Measurements from ENCODE around the gene EHD4.

Gene EHD4

GRCh38 chr15:41933771-41934170 is 38.6 kb downstream of the EHD4 start:
- DNase-seq, result no peak

- no peak for DNase-seq
Measured at GRCh38 chr15:41933326-41933725, 39.0 kb downstream of the EHD4 start.

- no peak for DNase-seq
Measured at GRCh38 chr15:41932511-41933289, 39.7 kb downstream of the EHD4 start.

GRCh38 chr15:41932101-41932500 is 40.3 kb downstream of the EHD4 start:
- DNase-seq, result no peak

GRCh38 chr15:41930867-41931222 is 41.5 kb downstream of the EHD4 start:
- no peak for DNase-seq

- no peak for DNase-seq
Measured at GRCh38 chr15:41930221-41930866, 42.0 kb downstream of the EHD4 start.

GRCh38 chr15:41928637-41929620 is 43.4 kb downstream of the EHD4 start:
- DNase-seq, result no peak

GRCh38 chr15:41928100-41928499 is 44.3 kb downstream of the EHD4 start:
- DNase-seq, result no peak

- no peak for DNase-seq
Measured at GRCh38 chr15:41927536-41927935, 44.8 kb downstream of the EHD4 start.

- DNase-seq, result no peak
Measured at GRCh38 chr15:41926185-41927056, 45.9 kb downstream of the EHD4 start.

- no peak for DNase-seq
Measured at GRCh38 chr15:41925086-41925608, 47.2 kb downstream of the EHD4 start.

- no peak for DNase-seq
Measured at GRCh38 chr15:41923401-41923997, 48.9 kb downstream of the EHD4 start.

- no peak for DNase-seq
Measured at GRCh38 chr15:41922353-41922752, 50.0 kb downstream of the EHD4 start.

- no peak for DNase-seq
Measured at GRCh38 chr15:41921639-41922038, 50.7 kb downstream of the EHD4 start.

GRCh38 chr15:41921167-41921566 is 51.2 kb downstream of the EHD4 start:
- peak; percentile 61 for DNase-seq

- no peak for DNase-seq
Measured at GRCh38 chr15:41919954-41920538, 52.3 kb downstream of the EHD4 start.

- no peak for DNase-seq
Measured at GRCh38 chr15:41919201-41919820, 53.0 kb downstream of the EHD4 start.

- no peak for DNase-seq
Measured at GRCh38 chr15:41918506-41919126, 53.7 kb downstream of the EHD4 start.

- DNase-seq, result no peak
Measured at GRCh38 chr15:41917767-41918430, 54.5 kb downstream of the EHD4 start.

All from eye (tissue), 1 donor.